Activated CD4-positive, alpha-beta memory T cell treated with anti-CD3 and anti-CD28 coated beads for 36 hours (primary cell): Measurements from ENCODE around the gene SYAP1. TPM values are rescaled to one million over a fixed set of nuclear protein-coding genes. Genes with fewer than 3 reads are reported as not detected.
"Not testable (repeated sequence)": the region's sequence is repeated elsewhere in the genome, so short reads cannot be mapped to it uniquely, and the experiment has no call there.

Source experiments
- CTCF ChIA-PET: fragments of 350-600 bp; sonication (Branson Sonifier 250); formaldehyde crosslinking; loops from one replicate; lab custom pipeline; 2021; ENCODE audit warnings: antibody characterized with exemption, inconsistent platforms; lab: Charles Lee
- POLR2A ChIA-PET: fragments of 350-600 bp; sonication (Branson Sonifier 250); formaldehyde crosslinking; loops from one replicate; lab custom pipeline; 2021; ENCODE audit warnings: antibody characterized with exemption; lab: Charles Lee
- DNase-seq: peaks from one replicate; pipeline ENCODE4 v3.0.0-alpha.2; 2020
- H3K27ac Mint-ChIP-seq: one replicate; pipeline ENCODE4 v1.8.0; 2021; ENCODE audit warnings: mixed read lengths
- H3K27me3 Mint-ChIP-seq: one replicate; pipeline ENCODE4 v1.8.0; 2021; ENCODE audit warnings: mixed read lengths
- H3K36me3 Mint-ChIP-seq: one replicate; pipeline ENCODE4 v1.8.0; 2021; ENCODE audit warnings: mixed read lengths
- H3K4me1 Mint-ChIP-seq: one replicate; pipeline ENCODE4 v1.8.0; 2021; ENCODE audit warnings: low read depth, mixed read lengths
- H3K4me3 Mint-ChIP-seq: one replicate; pipeline ENCODE4 v1.8.0; 2021; ENCODE audit warnings: mild to moderate bottlenecking, mixed read lengths
- H3K9me3 Mint-ChIP-seq: one replicate; pipeline ENCODE4 v1.8.0; 2021; ENCODE audit warnings: mixed read lengths
- intact Hi-C: fragments of 100-400 bp; cut with micrococcal nuclease; formaldehyde crosslinking; loops from one replicate; pipeline ENCODE4 v1.15.1; 2023
- total RNA-seq, 2 experiments: library from RNA; stranded (reverse); gene quantifications; one replicate each; pipeline ENCODE4 v1.2.3, GENCODE V29; 2021

Gene SYAP1
- total RNA-seq, 2 experiments from 2014 or later, result 20.8 to 22.4 TPM

DNA sequence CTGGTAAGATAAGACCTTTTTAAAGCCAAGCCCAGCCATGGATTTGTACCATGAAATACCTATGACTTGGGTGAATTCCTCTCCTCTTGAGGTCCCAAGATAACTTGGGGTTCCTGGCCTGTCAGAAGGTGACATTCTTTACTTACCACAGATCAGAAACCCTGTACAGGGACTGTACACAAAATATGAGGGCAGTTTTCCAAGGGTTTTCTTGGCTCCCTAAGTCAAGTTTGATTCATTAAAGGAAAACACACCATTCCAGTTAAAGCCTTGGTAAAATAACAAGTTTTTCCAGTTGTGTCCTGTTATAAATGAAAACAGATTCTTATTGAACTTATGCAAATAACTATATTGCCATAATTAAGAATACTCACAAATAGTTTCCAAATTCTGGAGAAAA lies 8.2 kb downstream of the SYAP1 start:
- Mint-ChIP-seq H3K36me3 (peaks cover 6% of the 10 kb centered on the region), H3K27me3 (no peaks in the 10 kb centered on the region), H3K27ac (no peak overlapping the region), H3K4me3 (no peak overlapping the region), H3K9me3 (no peaks in the 10 kb centered on the region), H3K4me1 (peaks cover 6% of the 10 kb centered on the region)
- intact Hi-C loops, result no loop called here
- no peak for DNase-seq
- ChIA-PET POLR2A (no interaction called here), CTCF (no interaction called here)

- Mint-ChIP-seq H3K4me1 (peaks cover 4% of the 10 kb centered on the region), H3K27me3 (no peaks in the 10 kb centered on the region), H3K4me3 (no peak overlapping the region), H3K9me3 (no peaks in the 10 kb centered on the region), H3K36me3 (peaks cover 5% of the 10 kb centered on the region), H3K27ac (no peak overlapping the region)
- no peak for DNase-seq
- ChIA-PET POLR2A (no interaction called here), CTCF (no interaction called here)
- intact Hi-C loops, result no loop called here
Observed at GRCh38 chrX:16730450-16730849, 11.0 kb downstream of the SYAP1 start.

GRCh38 chrX:16733013-16733412 lies 13.6 kb downstream of the SYAP1 start:
- H3K36me3 Mint-ChIP-seq, result peaks cover 9% of the 10 kb centered on the region
- no peaks in the 10 kb centered on the region for H3K27me3 Mint-ChIP-seq
- intact Hi-C loops, result no loop called here
- no peak overlapping the region for H3K4me3 Mint-ChIP-seq
- peaks cover 4% of the 10 kb centered on the region for H3K4me1 Mint-ChIP-seq
- CTCF ChIA-PET, result no interaction called here
- no peak overlapping the region for H3K27ac Mint-ChIP-seq
- no peaks in the 10 kb centered on the region for H3K9me3 Mint-ChIP-seq
- POLR2A ChIA-PET, result no interaction called here
- no peak for DNase-seq

DNA sequence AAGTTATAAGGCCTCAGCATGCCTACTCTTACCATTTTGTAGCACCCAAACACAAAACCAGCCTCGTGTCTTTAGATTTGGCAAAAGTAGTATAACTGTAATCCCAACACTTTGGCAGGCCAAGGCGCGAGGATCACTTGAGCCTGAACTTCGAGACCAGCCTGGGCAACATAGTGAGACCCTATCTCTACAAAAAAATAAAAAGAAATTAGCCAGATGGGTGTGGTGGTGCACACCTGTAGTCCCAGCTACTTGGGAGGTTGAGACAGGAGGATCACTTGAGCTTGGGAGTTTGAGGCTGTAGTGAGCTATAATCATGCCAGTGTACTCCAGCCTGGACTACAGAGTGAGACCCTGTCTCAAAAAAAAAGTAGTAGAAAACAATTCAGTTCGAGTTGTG lies 17.6 kb downstream of the SYAP1 start:
- Mint-ChIP-seq H3K36me3 (peaks cover 9% of the 10 kb centered on the region), H3K9me3 (no peaks in the 10 kb centered on the region), H3K27me3 (no peaks in the 10 kb centered on the region), H3K4me3 (no peak overlapping the region), H3K4me1 (peaks cover 4% of the 10 kb centered on the region), H3K27ac (no peak overlapping the region)
- ChIA-PET POLR2A (interaction anchor here (0.9 kb wide), 1 partner anchor 17 kb away, joined by 4 read pairs; no protein-coding TSS in a partner anchor), CTCF (no interaction called here)
- intact Hi-C loops, result no loop called here
- DNase-seq, result no peak

- H3K27me3 Mint-ChIP-seq, result no peaks in the 10 kb centered on the region
- H3K36me3 Mint-ChIP-seq, result peaks cover 16% of the 10 kb centered on the region
- H3K4me3 Mint-ChIP-seq, result no peak overlapping the region
- H3K4me1 Mint-ChIP-seq, result no peaks in the 10 kb centered on the region
- intact Hi-C loops, result no loop called here
- ChIA-PET POLR2A (no interaction called here), CTCF (no interaction called here)
- no peaks in the 10 kb centered on the region for H3K9me3 Mint-ChIP-seq
- no peak overlapping the region for H3K27ac Mint-ChIP-seq
- DNase-seq, result no peak
Observed at GRCh38 chrX:16739574-16739973, 20.2 kb downstream of the SYAP1 start.

GRCh38 chrX:16743604-16744325 lies 24.4 kb downstream of the SYAP1 start:
- H3K4me3 Mint-ChIP-seq, result no peak overlapping the region
- DNase-seq, result no peak
- H3K4me1 Mint-ChIP-seq, result no peaks in the 10 kb centered on the region
- H3K9me3 Mint-ChIP-seq, result no peaks in the 10 kb centered on the region
- intact Hi-C loops, result no loop called here
- H3K27me3 Mint-ChIP-seq, result no peaks in the 10 kb centered on the region
- POLR2A ChIA-PET, result no interaction called here
- peaks cover 7% of the 10 kb centered on the region for H3K36me3 Mint-ChIP-seq
- H3K27ac Mint-ChIP-seq, result no peak overlapping the region
- CTCF ChIA-PET, result interaction anchor here (0.7 kb wide), 1 partner anchor 923 kb away, joined by 4 read pairs; no protein-coding TSS in a partner anchor

DNA sequence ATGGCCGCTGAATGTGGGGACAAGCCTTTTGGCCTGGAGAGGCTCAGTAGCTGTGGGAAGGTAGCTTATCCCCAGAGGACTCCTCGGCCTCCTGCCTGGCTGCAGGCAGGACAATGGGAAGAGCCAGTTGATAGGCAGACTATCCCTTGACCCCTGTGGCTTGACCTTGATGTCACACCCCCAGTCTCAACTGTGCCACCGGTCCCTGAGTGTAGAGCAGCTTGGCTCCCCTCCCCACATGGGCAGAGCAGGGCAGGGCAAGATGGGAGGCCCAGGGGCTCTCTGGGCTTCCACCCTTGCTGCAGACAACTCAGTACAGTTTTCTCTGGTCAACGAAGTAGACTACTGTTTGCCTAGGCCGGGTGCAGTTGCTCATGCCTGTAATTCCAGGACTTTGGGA lies 25.7 kb downstream of the SYAP1 start:
- CTCF ChIA-PET, result no interaction called here
- intact Hi-C loops, result no loop called here

DNA sequence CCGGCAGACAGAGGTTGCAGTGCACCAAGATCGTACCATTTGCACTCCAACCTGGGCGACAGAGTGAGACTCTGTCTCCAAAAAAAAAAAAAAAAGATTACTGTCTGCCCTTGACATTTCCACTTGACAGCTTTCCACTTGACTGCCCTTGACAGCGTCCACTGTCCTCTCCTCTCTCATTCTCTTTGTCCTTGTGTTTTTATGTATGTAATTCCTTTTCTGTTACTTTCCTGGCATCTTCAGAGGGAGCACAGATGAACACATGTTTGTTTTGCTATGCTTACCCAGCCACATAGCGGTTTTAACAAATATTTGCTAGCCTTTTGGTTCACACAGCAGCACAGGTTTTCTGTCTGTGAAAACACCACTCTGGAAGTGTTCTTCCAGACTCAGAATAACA lies 26.2 kb downstream of the SYAP1 start:
- intact Hi-C loops, result no loop called here
- ChIA-PET POLR2A (no interaction called here), CTCF (no interaction called here)
- Mint-ChIP-seq H3K27me3 (no peaks in the 10 kb centered on the region), H3K9me3 (no peaks in the 10 kb centered on the region), H3K4me1 (no peaks in the 10 kb centered on the region), H3K4me3 (no peak overlapping the region), H3K27ac (no peak overlapping the region), H3K36me3 (peaks cover 9% of the 10 kb centered on the region)
- no peak for DNase-seq

More for the DNA sequence above, 25.7 kb downstream of the SYAP1 start:
- H3K27me3 Mint-ChIP-seq, result no peaks in the 10 kb centered on the region
- DNase-seq, result no peak
- no peak overlapping the region for H3K27ac Mint-ChIP-seq
- H3K36me3 Mint-ChIP-seq, result peaks cover 7% of the 10 kb centered on the region
- H3K4me3 Mint-ChIP-seq, result no peak overlapping the region
- POLR2A ChIA-PET, result no interaction called here
- no peaks in the 10 kb centered on the region for H3K9me3 Mint-ChIP-seq
- H3K4me1 Mint-ChIP-seq, result no peaks in the 10 kb centered on the region

DNA sequence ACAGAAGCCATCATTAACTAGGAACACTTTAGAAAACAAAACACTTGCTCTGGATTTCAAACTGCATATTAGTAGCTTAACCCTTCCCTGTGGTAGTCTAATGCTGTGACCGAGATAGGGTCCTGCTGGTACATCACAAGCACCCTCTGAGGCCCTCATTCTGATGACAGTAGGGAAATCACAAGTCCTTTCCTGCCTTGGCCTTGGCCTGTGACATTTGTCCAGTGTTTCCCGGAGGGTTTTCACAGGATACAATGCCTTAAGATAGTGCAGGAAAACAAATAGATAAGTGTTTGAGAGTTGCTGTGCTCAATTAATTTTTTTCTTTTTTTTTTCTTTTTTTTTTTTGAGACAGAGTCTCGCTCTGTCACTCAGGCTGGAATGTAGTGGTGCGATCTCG lies 29.0 kb downstream of the SYAP1 start:
- Mint-ChIP-seq H3K27me3 (no peaks in the 10 kb centered on the region), H3K4me3 (no peak overlapping the region), H3K27ac (no peak overlapping the region), H3K4me1 (no peaks in the 10 kb centered on the region), H3K36me3 (peaks cover 13% of the 10 kb centered on the region), H3K9me3 (no peaks in the 10 kb centered on the region)
- CTCF ChIA-PET, result no interaction called here
- POLR2A ChIA-PET, result no interaction called here
- no peak for DNase-seq
- intact Hi-C loops, result no loop called here

- H3K36me3 Mint-ChIP-seq, result peaks cover 11% of the 10 kb centered on the region
- CTCF ChIA-PET, result no interaction called here
- H3K9me3 Mint-ChIP-seq, result no peaks in the 10 kb centered on the region
- no peaks in the 10 kb centered on the region for H3K4me1 Mint-ChIP-seq
- no peak overlapping the region for H3K4me3 Mint-ChIP-seq
- DNase-seq, result no peak
- intact Hi-C loops, result no loop called here
- no peaks in the 10 kb centered on the region for H3K27me3 Mint-ChIP-seq
- H3K27ac Mint-ChIP-seq, result no peak overlapping the region
- POLR2A ChIA-PET, result no interaction called here
Observed at GRCh38 chrX:16750136-16750535, 30.7 kb downstream of the SYAP1 start.

GRCh38 chrX:16754019-16754418 lies 34.6 kb downstream of the SYAP1 start:
- no peaks in the 10 kb centered on the region for H3K4me1 Mint-ChIP-seq
- intact Hi-C loops, result no loop called here
- H3K27me3 Mint-ChIP-seq, result no peaks in the 10 kb centered on the region
- no peak overlapping the region for H3K27ac Mint-ChIP-seq
- ChIA-PET CTCF (no interaction called here), POLR2A (no interaction called here)
- DNase-seq, result no peak
- H3K4me3 Mint-ChIP-seq, result no peak overlapping the region
- H3K36me3 Mint-ChIP-seq, result peaks cover 22% of the 10 kb centered on the region
- H3K9me3 Mint-ChIP-seq, result no peaks in the 10 kb centered on the region

- H3K9me3 Mint-ChIP-seq, result no peaks in the 10 kb centered on the region
- ChIA-PET POLR2A (no interaction called here), CTCF (no interaction called here)
- H3K27me3 Mint-ChIP-seq, result no peaks in the 10 kb centered on the region
- no peak for DNase-seq
- peaks cover 21% of the 10 kb centered on the region for H3K36me3 Mint-ChIP-seq
- no peaks in the 10 kb centered on the region for H3K4me1 Mint-ChIP-seq
- H3K27ac Mint-ChIP-seq, result no peak overlapping the region
- no peak overlapping the region for H3K4me3 Mint-ChIP-seq
- intact Hi-C loops, result no loop called here
Observed at GRCh38 chrX:16756724-16757123, 37.3 kb downstream of the SYAP1 start.

DNA sequence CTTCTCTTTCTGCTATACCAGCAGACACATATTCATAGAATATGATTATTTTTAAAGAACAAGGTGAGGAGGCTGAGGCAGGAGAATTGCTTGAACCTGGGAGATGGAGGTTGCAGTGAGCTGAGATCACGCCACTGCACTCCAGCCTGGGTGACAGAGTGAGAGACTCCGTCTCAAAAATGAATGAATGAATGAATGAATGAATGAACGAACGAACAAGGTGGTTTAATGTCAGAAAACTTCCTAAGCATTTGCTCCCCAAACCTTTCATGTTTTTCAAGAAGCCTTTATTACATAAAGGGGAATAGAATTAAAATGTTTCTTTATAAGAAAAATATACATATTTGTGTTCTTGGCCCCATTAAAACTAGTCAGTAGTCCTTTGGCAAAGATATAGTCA lies 42.1 kb downstream of the SYAP1 start:
- DNase-seq, H3K27ac Mint-ChIP-seq, intact Hi-C loops, H3K36me3 Mint-ChIP-seq, POLR2A ChIA-PET, CTCF ChIA-PET, H3K4me3 Mint-ChIP-seq, H3K9me3 Mint-ChIP-seq, H3K27me3 Mint-ChIP-seq, H3K4me1 Mint-ChIP-seq: not testable (repeated sequence)
